ENCODE measurements around the gene WIZ.
"Not testable (repeated sequence)": the region's sequence is repeated elsewhere in the genome, so short reads cannot be mapped to it uniquely, and the experiment has no call there.

Gene WIZ

GRCh38 chr19:15404097-15404779, 45.5 kb downstream of the WIZ start:
- no peak for DNase-seq (ENCODE audit: low read depth in 2 of 2)

GRCh38 chr19:15403151-15403531, 46.6 kb downstream of the WIZ start:
- DNase-seq (ENCODE audit: low read depth in 2 of 2), result no peak

- DNase-seq (ENCODE audit: low read depth in 2 of 2), result no peak
These were observed 47.2 kb downstream of the WIZ start for GRCh38 chr19:15402411-15403150.

- no peak for DNase-seq (ENCODE audit: low read depth in 2 of 2)
These were observed 48.4 kb downstream of the WIZ start for GRCh38 chr19:15401397-15401710.

GRCh38 chr19:15400521-15401396, 49.0 kb downstream of the WIZ start:
- no peak for DNase-seq (ENCODE audit: low read depth in 2 of 2)

GRCh38 chr19:15399635-15400034, 50.1 kb downstream of the WIZ start:
- no peak for DNase-seq (ENCODE audit: low read depth in 2 of 2)

- DNase-seq (ENCODE audit: low read depth in 2 of 2), result no peak
These were observed 50.6 kb downstream of the WIZ start for GRCh38 chr19:15399234-15399515.

GRCh38 chr19:15398501-15399233, 51.1 kb downstream of the WIZ start:
- DNase-seq (ENCODE audit: low read depth in 2 of 2), result no peak

GRCh38 chr19:15397782-15398181, 52.0 kb downstream of the WIZ start:
- DNase-seq (ENCODE audit: low read depth in 2 of 2), result no peak

GRCh38 chr19:15397236-15397635, 52.5 kb downstream of the WIZ start:
- DNase-seq (ENCODE audit: low read depth in 2 of 2), result no peak

GRCh38 chr19:15396436-15396835, 53.3 kb downstream of the WIZ start:
- no peak for DNase-seq (ENCODE audit: low read depth in 2 of 2)

- not testable (repeated sequence) for DNase-seq (ENCODE audit: low read depth in 2 of 2)
These were observed 54.5 kb downstream of the WIZ start for GRCh38 chr19:15395251-15395650.

- no peak for DNase-seq (ENCODE audit: low read depth in 2 of 2)
These were observed 55.3 kb downstream of the WIZ start for GRCh38 chr19:15394426-15394825.

- no peak for DNase-seq (ENCODE audit: low read depth in 2 of 2)
These were observed 55.8 kb downstream of the WIZ start for GRCh38 chr19:15393963-15394362.

GRCh38 chr19:15390814-15391213, 58.9 kb downstream of the WIZ start:
- DNase-seq (ENCODE audit: low read depth in 2 of 2), result no peak

- no peak for DNase-seq (ENCODE audit: low read depth in 2 of 2)
These were observed 67.9 kb downstream of the WIZ start for GRCh38 chr19:15381864-15382263.

- DNase-seq (ENCODE audit: low read depth in 2 of 2), result no peak
These were observed 68.3 kb downstream of the WIZ start for GRCh38 chr19:15381429-15381828.

GRCh38 chr19:15379999-15380647, 69.6 kb downstream of the WIZ start:
- DNase-seq (ENCODE audit: low read depth in 2 of 2), result peak in 1 of 2 donors; percentile 37

GRCh38 chr19:15379083-15379998, 70.4 kb downstream of the WIZ start, which contains the start of gene AKAP8:
Gene AKAP8, minus strand, starts transcription at chr19:15379787. Its CDS starts 56 bp downstream, at chr19:15379731.
- DNase-seq (ENCODE audit: low read depth in 2 of 2), result peak; percentile 95 to 96

GRCh38 chr19:15378534-15379082, 71.1 kb downstream of the WIZ start:
- peak; percentile 36 to 49 for DNase-seq (ENCODE audit: low read depth in 2 of 2)
